Uterus (tissue), 2 donors: Measurements from ENCODE around the gene SLC51B.

Experiments
- POLR2A ChIP-seq, 2 donors: fragments of 450-650 bp; IDR thresholded peaks; one replicate each; pipeline ENCODE4 v1.6.1; 2016; ENCODE audit warnings: antibody characterized with exemption in 2 of 2, mild to moderate bottlenecking in 1 of 2, moderate library complexity in 1 of 2
- TF ChIP-seq, protein P1 (sequence below), 4 experiments: fragments of 200-600 bp in 2 of 4; fragments of 450-650 bp in 2 of 4; sonication (generic) in 2 of 4; IDR thresholded peaks; one replicate each; pipeline ENCODE4 v1.5.1; 2016 to 2019; ENCODE audit warnings: antibody characterized with exemption in 4 of 4, mild to moderate bottlenecking in 2 of 4, moderate library complexity in 1 of 4

DNA sequence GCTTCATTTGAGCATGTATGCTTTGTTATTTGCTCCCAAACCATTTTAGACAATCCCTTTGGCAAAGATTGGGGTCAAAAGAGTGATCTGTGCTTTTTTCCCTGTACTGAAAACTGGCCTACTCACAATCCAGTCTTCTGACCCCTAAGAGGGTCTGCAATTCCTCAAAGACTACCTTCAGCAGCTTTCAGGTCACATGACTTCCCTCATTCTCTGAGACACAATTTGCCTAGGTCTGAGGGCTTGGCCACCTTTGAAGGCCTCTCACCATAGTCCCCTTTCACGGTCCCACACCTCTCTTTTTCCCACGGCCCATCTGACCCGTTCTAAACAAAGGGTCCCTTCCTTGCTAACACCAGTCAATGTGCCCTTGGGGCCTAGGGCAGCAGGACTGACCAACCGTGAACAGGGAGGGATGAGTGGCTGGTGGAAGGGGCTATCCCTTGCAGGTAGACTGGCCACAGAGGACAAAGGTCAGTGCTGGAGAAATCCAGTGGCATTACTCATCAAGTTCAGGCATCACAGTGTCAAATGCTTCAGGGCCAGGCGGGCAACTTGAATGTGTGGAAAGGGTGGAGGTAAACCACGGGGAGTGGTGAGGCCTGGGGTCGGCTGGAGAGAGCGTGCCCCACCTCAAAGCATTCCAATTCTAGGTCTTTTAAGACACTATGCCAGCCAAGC is 11.8 kb downstream of the SLC51B start:
- TF ChIP-seq, protein P1, sequence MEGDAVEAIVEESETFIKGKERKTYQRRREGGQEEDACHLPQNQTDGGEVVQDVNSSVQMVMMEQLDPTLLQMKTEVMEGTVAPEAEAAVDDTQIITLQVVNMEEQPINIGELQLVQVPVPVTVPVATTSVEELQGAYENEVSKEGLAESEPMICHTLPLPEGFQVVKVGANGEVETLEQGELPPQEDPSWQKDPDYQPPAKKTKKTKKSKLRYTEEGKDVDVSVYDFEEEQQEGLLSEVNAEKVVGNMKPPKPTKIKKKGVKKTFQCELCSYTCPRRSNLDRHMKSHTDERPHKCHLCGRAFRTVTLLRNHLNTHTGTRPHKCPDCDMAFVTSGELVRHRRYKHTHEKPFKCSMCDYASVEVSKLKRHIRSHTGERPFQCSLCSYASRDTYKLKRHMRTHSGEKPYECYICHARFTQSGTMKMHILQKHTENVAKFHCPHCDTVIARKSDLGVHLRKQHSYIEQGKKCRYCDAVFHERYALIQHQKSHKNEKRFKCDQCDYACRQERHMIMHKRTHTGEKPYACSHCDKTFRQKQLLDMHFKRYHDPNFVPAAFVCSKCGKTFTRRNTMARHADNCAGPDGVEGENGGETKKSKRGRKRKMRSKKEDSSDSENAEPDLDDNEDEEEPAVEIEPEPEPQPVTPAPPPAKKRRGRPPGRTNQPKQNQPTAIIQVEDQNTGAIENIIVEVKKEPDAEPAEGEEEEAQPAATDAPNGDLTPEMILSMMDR (IDR thresholded peaks at IDR 0.05): no peak
- no peak for TF ChIP-seq POLR2A (IDR thresholded peaks at IDR 0.05)
